ENCODE measurements around the gene MC1R.

MC1R gene

DNA sequence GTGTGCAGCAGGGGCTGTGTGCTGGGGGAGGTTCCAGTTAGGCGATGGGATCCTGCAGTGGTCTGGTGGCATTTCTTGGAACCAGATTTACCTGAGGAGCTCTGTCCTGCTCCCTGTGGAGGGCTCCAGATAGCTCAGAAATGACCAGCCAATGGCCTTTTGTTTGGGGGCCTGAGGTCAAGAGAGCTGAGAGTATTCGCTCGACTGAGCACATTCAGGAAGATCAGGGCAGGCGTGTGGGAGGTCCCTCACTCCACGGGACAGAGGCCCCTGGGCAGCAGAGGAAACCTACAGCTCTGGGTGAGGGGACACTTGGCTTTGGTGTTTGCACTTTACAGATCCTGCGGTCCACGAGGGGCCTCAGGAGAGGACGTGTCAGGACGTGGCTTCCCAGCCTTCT, 48.1 kb downstream of the MC1R start:
- no peak for TF ChIP-seq CTCF (IDR thresholded peaks at IDR 0.05)
- no peak for TF ChIP-seq ZFX (IDR thresholded peaks at IDR 0.05; ENCODE audit: borderline replicate concordance)
- no peak overlapping the region for H3K27ac ChIP-seq

GRCh38 chr16:89967436-89967835, 48.8 kb downstream of the MC1R start:
- peak overlapping the region; percentile 36; the same call in 1 of the 2 replicates for H3K27ac ChIP-seq

GRCh38 chr16:89968074-89968473, 49.4 kb downstream of the MC1R start:
- H3K27ac ChIP-seq: peak overlapping the region; percentile 36; the same call in 1 of the 2 replicates

GRCh38 chr16:89969741-89970410, 51.2 kb downstream of the MC1R start:
- no peak overlapping the region for H3K27ac ChIP-seq
- no peak for TF ChIP-seq ZFX (IDR thresholded peaks at IDR 0.05; ENCODE audit: borderline replicate concordance)
- TF ChIP-seq CTCF (IDR thresholded peaks at IDR 0.05): no peak
